Upper lobe of left lung (tissue), 6 donors: Measurements from ENCODE around the gene MCCD1. TPM values are rescaled to one million over a fixed set of nuclear protein-coding genes. Genes with fewer than 3 reads are reported as not detected.

Experiments used
- ATAC-seq, 2 donors: fragments of 200-7000 bp; cut with Tn5 transposase; one replicate each; pipeline ENCODE4 v1.9.1; 2022; ENCODE audit warnings: mild to moderate bottlenecking in 2 of 2, moderate library complexity in 2 of 2; ENCODE audit not compliant: low FRiP score in 2 of 2
- DNase-seq, 2 donors: peaks; one replicate each; pipeline ENCODE4 v3.0.0-alpha.2; 2019 to 2020
- H3K27ac ChIP-seq, 4 donors: fragments of 200-600 bp; sonication (generic); one replicate each; pipeline ENCODE4 v1.5.1; 2016 to 2019
- H3K27me3 ChIP-seq, 4 donors: fragments of 200-600 bp; sonication (generic); one replicate each; pipeline ENCODE4 v1.5.1; 2017 to 2019
- H3K36me3 ChIP-seq, 4 donors: fragments of 200-600 bp; sonication (generic); one replicate each; pipeline ENCODE4 v1.5.1; 2016 to 2019
- H3K4me1 ChIP-seq, 4 donors: fragments of 200-600 bp; sonication (generic); one replicate each; pipeline ENCODE4 v1.5.1; 2018 to 2019
- H3K4me3 ChIP-seq, 4 donors: fragments of 200-600 bp; sonication (generic); one replicate each; pipeline ENCODE4 v1.5.1; 2017 to 2019; ENCODE audit warnings: mild to moderate bottlenecking in 2 of 4, moderate library complexity in 1 of 4
- H3K9me3 ChIP-seq, 4 donors: fragments of 200-600 bp; sonication (generic); one replicate each; pipeline ENCODE4 v1.5.1; 2018 to 2019
- EP300 ChIP-seq, 4 donors: sonication (generic); formaldehyde crosslinking; IDR thresholded peaks; one replicate each; pipeline ENCODE4 v1.5.1; 2017; ENCODE audit warnings: antibody characterized with exemption in 4 of 4, control low read depth in 2 of 4
- POLR2A ChIP-seq, 4 donors: fragments of 450-650 bp; IDR thresholded peaks; one replicate each; pipeline ENCODE4 v1.5.1; 2016 to 2017; ENCODE audit warnings: antibody characterized with exemption in 4 of 4, mild to moderate bottlenecking in 2 of 4
- POLR2AphosphoS5 ChIP-seq, 2 donors: sonication (generic); formaldehyde crosslinking; IDR thresholded peaks; one replicate each; pipeline ENCODE4 v1.5.1; 2017; ENCODE audit warnings: antibody characterized with exemption in 2 of 2
- WGBS, 2 donors: methylation state at CpG; one replicate each; pipeline ENCODE4 v1.1.5; 2017 to 2018; 5-methylcytosine and 5-hydroxymethylcytosine counted together
- total RNA-seq, 6 donors: library from RNA; depleted of rRNA in 4 of 6; stranded (reverse); fragments of >200 nt in 4 of 6; gene quantifications; one replicate each; pipeline versions ENCODE4 v1.1.0 to v1.2.1, GENCODE V29; 2016 to 2021
- TF ChIP-seq, protein P1 (sequence below), 6 experiments: fragments of 450-650 bp in 4 of 6; fragments of 200-600 bp in 2 of 6; sonication (generic) in 2 of 6; IDR thresholded peaks; one replicate each; pipeline ENCODE4 v1.5.1; 2016 to 2019; ENCODE audit warnings: antibody characterized with exemption in 6 of 6
- donor health status: DM: no; HTN: no; CAD: no; lungs with moderate emphysema.
- donor health status: DM: no; HTN: yes; CAD: no; lungs with severe emphysema.

MCCD1 gene
- total RNA-seq, 6 donors from 2014 or later = not detected

DNA sequence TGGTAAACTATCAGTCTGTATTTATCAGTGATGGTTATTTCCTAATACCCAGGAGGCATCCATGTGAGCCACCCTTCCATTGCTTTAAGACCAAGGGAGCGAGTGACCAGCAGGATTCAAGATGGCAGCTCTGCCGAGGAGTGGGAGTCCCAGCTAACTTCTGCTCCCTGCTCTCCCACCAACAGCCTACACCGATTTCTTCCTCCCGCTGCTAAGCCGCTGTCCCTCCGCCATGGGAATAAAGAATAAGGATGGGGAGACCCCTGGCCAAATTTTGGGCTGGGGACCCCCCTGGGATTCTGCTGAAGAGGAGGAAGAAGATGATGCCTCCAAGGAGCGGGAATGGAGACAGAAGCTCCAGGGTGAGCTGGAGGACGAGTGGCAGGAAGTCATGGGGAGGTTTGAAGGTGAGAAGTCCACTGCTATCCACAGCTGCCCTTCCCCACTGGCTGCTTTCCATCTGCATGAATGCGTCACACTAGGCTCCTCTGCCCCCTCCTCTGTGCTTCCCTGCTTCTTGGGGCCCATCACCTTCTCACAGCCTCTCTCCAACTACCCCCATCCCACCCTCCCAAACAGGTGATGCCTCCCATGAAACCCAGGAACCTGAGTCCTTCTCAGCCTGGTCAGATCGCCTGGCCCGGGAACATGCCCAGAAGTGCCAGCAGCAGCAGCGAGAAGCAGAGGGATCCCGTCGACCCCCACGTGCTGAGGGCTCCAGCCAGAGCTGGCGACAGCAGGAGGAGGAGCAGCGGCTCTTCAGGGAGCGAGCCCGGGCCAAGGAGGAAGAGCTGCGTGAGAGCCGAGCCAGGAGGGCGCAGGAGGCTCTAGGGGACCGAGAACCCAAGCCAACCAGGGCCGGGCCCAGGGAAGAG is 28.9 kb downstream of the MCCD1 start:
- Histone ChIP-seq H3K4me1 (peaks cover 37 to 42% (median 39%) of the 10 kb centered on the region in 4 donors), H3K36me3 (peaks cover 0 to 46% (median 20%) of the 10 kb centered on the region in 4 donors), H3K27ac (peak overlapping the region; percentile 80 to 90 (median 82)), H3K27me3 (no peaks in the 10 kb centered on the region), H3K4me3 (no peak overlapping the region), H3K9me3 (no peaks in the 10 kb centered on the region)
- DNase-seq (peak in 1 of 2 donors; percentile 51), ATAC-seq (no peak)
- 70 to 78% methylated on average over 23 to 24 of the region's 24 CpGs for WGBS, 2 donors
- TF ChIP-seq EP300 (IDR thresholded peaks at IDR 0.05) (no peak), POLR2A (IDR thresholded peaks at IDR 0.05) (no peak), POLR2AphosphoS5 (IDR thresholded peaks at IDR 0.05) (no peak)
- TF ChIP-seq, protein P1, sequence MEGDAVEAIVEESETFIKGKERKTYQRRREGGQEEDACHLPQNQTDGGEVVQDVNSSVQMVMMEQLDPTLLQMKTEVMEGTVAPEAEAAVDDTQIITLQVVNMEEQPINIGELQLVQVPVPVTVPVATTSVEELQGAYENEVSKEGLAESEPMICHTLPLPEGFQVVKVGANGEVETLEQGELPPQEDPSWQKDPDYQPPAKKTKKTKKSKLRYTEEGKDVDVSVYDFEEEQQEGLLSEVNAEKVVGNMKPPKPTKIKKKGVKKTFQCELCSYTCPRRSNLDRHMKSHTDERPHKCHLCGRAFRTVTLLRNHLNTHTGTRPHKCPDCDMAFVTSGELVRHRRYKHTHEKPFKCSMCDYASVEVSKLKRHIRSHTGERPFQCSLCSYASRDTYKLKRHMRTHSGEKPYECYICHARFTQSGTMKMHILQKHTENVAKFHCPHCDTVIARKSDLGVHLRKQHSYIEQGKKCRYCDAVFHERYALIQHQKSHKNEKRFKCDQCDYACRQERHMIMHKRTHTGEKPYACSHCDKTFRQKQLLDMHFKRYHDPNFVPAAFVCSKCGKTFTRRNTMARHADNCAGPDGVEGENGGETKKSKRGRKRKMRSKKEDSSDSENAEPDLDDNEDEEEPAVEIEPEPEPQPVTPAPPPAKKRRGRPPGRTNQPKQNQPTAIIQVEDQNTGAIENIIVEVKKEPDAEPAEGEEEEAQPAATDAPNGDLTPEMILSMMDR (IDR thresholded peaks at IDR 0.05) = no peak

- WGBS, 2 donors = 84 to 88% methylated on average over 7 to 8 of the region's 8 CpGs
- ATAC-seq = peak in 1 of 2 donors; percentile 34
- DNase-seq = no peak
- Histone ChIP-seq H3K27ac (peak overlapping the region; percentile 80 to 90 (median 82)), H3K4me1 (peaks cover 37 to 42% (median 39%) of the 10 kb centered on the region in 4 donors), H3K36me3 (peaks cover 0 to 43% (median 20%) of the 10 kb centered on the region in 4 donors), H3K4me3 (peak overlapping the region in 2 of 4 donors; percentile 8 to 11), H3K27me3 (no peaks in the 10 kb centered on the region), H3K9me3 (no peaks in the 10 kb centered on the region)
- TF ChIP-seq POLR2A (IDR thresholded peaks at IDR 0.05) = no peak
- TF ChIP-seq, protein P1 (IDR thresholded peaks at IDR 0.05) = no peak
- TF ChIP-seq POLR2AphosphoS5 (IDR thresholded peaks at IDR 0.05) = no peak
- no peak for TF ChIP-seq EP300 (IDR thresholded peaks at IDR 0.05)
Measured at GRCh38 chr6:31558318-31558625, 29.5 kb downstream of the MCCD1 start.

DNA sequence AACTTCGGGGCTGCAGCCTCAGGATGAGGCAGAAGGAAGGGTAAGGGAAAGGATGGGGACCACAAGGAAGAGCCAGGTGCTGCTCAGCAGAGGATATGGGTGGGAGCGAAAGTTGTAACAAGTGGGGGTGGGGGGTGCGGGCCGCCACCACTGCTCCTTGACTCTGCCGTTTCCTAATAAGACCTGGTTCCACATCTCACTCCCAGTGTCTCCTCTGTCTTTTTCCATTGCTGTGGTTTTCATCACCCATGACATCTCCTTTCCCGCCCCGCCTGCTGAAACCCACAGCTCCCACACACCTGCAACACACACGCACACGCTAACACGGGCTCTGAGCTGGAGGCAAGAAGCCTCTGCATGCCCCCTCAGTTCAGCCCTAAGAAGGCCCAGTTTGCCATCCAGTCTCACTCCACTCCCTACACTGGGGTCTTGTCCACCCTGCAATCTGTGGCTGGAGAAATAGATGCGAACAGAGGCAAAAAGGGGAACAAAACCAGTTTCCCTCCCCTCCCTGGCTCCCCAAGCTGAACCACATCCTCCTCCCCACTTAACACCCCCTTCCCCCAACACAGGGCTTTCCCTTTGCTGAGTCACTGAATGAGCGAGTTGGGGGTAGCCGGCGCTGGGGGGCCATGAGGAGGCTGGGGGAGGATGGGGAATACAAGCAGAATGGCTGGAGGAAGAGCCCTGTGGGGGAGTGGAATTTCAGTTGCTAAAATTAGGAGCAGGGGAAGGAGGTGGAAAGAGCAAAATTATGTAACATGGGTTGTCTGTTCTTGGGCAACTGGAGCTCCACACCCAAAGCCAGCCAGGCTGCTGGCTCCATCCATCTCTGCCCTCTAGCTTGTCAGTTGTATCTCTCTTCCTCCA is 30.1 kb downstream of the MCCD1 start:
- Histone ChIP-seq H3K4me1 (peaks cover 37 to 42% (median 39%) of the 10 kb centered on the region in 4 donors), H3K4me3 (peak overlapping the region in 2 of 4 donors; percentile 8 to 11), H3K36me3 (peaks cover 0 to 37% (median 18%) of the 10 kb centered on the region in 4 donors), H3K9me3 (no peaks in the 10 kb centered on the region), H3K27me3 (no peaks in the 10 kb centered on the region), H3K27ac (peak overlapping the region; percentile 80 to 90 (median 82))
- WGBS, 2 donors = 60 to 74% methylated on average over 14 of the region's 14 CpGs
- ATAC-seq (peak; percentile 77 to 84), DNase-seq (peak in 1 of 2 donors; percentile 62)
- TF ChIP-seq, protein P1 (IDR thresholded peaks at IDR 0.05) = no peak
- TF ChIP-seq POLR2A (IDR thresholded peaks at IDR 0.05) (no peak), POLR2AphosphoS5 (IDR thresholded peaks at IDR 0.05) (no peak), EP300 (IDR thresholded peaks at IDR 0.05) (no peak)

- Histone ChIP-seq H3K36me3 (peaks cover 0 to 31% (median 18%) of the 10 kb centered on the region in 4 donors), H3K4me3 (no peak overlapping the region), H3K9me3 (no peaks in the 10 kb centered on the region), H3K27me3 (no peaks in the 10 kb centered on the region), H3K27ac (peak overlapping the region; percentile 80 to 90 (median 82)), H3K4me1 (peaks cover 37 to 42% (median 39%) of the 10 kb centered on the region in 4 donors)
- ATAC-seq = no peak
- 45 to 60% methylated on average over 4 of the region's 4 CpGs for WGBS, 2 donors
- TF ChIP-seq EP300 (IDR thresholded peaks at IDR 0.05) (no peak), POLR2AphosphoS5 (IDR thresholded peaks at IDR 0.05) (no peak), POLR2A (IDR thresholded peaks at IDR 0.05) (no peak)
- TF ChIP-seq, protein P1 (IDR thresholded peaks at IDR 0.05) = no peak
- no peak for DNase-seq
Measured at GRCh38 chr6:31559606-31559957, 30.8 kb downstream of the MCCD1 start.
